ENCODE measurements around the gene CYP4F22.

The CYP4F22 gene

DNA sequence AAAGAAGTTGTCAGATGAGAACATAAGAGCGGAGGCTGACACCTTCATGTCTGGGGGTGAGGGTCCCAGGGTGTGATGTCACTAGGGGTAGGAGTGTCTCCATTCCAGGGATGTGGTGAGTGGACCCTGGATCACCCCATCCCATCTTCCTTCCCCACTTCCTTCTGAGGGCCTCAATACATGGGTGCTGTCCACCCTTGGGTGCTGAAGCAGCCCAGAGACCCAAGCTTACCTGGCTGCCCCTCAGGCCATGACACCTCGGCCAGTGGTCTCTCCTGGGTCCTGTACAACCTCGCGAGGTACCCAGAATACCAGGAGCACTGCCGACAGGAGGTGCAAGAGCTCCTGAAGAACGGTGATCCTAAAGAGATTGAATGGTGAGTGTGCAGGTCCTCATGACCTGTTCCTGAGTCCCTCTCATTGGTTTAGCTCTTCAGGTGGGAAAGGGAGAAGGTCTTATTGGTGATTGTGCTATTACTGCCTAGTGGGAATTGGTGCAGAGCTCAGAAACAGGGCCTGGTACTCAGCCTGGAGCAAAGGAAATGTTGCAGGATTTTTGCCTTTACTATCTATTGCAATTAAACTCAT is 69.0 kb downstream of the CYP4F22 start:
- no peak overlapping the region for H3K4me3 ChIP-seq (ENCODE audit: low read depth, low read length)
- TF ChIP-seq, protein P1, sequence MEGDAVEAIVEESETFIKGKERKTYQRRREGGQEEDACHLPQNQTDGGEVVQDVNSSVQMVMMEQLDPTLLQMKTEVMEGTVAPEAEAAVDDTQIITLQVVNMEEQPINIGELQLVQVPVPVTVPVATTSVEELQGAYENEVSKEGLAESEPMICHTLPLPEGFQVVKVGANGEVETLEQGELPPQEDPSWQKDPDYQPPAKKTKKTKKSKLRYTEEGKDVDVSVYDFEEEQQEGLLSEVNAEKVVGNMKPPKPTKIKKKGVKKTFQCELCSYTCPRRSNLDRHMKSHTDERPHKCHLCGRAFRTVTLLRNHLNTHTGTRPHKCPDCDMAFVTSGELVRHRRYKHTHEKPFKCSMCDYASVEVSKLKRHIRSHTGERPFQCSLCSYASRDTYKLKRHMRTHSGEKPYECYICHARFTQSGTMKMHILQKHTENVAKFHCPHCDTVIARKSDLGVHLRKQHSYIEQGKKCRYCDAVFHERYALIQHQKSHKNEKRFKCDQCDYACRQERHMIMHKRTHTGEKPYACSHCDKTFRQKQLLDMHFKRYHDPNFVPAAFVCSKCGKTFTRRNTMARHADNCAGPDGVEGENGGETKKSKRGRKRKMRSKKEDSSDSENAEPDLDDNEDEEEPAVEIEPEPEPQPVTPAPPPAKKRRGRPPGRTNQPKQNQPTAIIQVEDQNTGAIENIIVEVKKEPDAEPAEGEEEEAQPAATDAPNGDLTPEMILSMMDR (IDR thresholded peaks at IDR 0.05; ENCODE audit: low read depth, low read length), result no peak

DNA sequence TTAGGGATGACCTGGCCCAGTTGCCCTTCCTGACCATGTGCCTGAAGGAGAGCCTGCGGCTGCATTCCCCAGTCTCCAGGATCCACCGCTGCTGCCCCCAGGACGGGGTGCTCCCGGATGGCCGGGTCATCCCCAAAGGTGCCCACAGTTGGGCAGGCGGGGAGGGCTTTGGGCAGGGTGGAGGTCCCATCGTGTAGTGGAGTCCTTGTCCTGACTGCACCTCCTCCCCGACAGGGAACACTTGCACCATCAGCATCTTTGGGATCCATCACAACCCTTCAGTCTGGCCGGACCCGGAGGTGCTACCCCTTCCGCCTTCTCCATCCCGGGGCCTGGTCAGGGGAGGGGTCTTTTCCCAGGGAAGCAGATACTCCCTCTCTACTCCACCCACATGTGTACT is 75.0 kb downstream of the CYP4F22 start:
- TF ChIP-seq, protein P1 (IDR thresholded peaks at IDR 0.05; ENCODE audit: low read depth, low read length), result no peak
- no peak overlapping the region for H3K4me3 ChIP-seq (ENCODE audit: low read depth, low read length)

DNA sequence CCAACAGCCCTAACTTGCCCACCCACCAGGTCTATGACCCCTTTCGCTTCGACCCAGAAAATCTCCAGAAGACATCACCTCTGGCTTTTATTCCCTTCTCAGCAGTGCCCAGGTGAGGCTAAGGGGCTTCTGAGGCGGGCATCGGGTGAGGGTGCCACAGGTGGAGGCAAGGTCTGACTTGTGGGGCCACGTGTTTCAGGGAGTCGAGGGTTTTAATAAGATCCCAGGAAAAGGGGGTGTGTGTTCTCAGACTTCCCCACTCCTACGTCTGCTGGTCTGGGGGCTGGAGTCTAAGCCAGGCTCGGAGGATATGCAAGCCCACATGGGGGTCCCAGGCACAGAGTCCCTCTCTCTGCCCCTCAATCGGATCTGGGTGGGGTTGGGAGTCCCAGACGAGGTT is 75.8 kb downstream of the CYP4F22 start:
- H3K4me3 ChIP-seq (ENCODE audit: low read depth, low read length), result no peak overlapping the region

DNA sequence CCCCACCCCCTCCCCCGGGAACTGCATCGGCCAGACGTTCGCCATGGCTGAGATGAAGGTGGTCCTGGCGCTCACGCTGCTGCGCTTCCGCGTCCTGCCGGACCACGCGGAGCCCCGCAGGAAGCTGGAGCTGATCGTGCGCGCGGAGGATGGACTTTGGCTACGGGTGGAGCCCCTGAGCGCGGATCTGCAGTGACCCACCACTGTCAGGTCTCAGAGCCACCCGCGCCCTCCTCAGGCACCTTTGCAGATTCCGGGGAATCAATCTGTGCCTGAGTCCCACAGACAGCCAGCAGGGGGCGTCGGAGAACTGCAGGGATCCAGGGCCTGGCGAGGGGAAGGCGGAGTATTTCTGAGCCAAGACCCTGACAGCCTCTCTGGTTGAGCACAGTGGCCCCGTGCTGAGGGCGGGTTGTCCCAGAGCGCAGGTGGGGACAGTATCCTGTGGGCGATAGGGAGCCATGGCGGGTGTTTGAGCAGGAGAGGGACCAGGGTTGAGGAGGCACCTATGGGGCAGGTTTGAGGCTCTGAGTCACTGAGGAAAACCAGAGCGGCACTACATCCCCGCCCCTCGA is 76.3 kb downstream of the CYP4F22 start:
- H3K4me3 ChIP-seq (ENCODE audit: low read depth, low read length), result no peak overlapping the region
- TF ChIP-seq, protein P1 (IDR thresholded peaks at IDR 0.05; ENCODE audit: low read depth, low read length), result peak; percentile 96

More for the DNA sequence above, 75.8 kb downstream of the CYP4F22 start:
- TF ChIP-seq, protein P1 (IDR thresholded peaks at IDR 0.05; ENCODE audit: low read depth, low read length), result no peak

DNA sequence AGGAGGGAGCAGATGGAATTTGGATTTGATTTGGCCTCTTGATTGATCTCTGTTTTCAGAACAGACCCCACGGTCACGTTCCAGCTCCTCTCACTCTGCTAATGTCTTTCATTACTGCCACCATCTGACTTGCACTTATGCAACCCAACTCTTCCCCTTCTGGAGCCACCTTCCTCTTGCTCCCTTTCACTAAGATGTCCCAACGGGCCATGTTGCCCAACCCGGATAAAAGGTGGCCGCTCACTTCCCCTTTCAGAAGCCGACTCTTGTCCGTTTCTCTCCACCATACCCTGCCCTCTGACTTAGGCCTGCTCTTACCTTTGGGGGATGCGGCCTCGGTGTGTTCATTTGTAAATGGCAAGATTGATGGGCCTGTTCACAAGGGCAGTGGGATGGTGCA is 79.3 kb downstream of the CYP4F22 start:
- TF ChIP-seq, protein P1 (IDR thresholded peaks at IDR 0.05; ENCODE audit: low read depth, low read length), result no peak
- no peak overlapping the region for H3K4me3 ChIP-seq (ENCODE audit: low read depth, low read length)

DNA sequence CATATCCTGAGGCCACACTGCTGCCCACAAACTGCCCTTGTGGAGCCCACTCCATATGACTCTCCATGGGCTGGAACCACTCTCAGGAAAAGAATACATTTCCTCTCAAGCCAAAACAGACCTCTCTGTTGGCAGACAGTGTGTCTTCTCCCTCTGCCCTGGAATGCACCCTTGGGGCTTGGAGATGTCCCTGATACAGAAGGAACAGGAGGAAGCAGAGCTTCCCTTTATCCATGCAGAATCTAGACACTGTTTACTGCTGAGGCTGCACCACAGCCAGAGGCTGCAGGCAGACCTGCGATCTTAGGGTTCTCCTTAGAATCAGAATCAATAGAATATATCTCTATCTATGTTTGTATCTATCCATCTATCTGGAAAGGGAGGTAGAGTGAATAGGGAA is 79.9 kb downstream of the CYP4F22 start:
- TF ChIP-seq, protein P1 (IDR thresholded peaks at IDR 0.05; ENCODE audit: low read depth, low read length), result no peak
- H3K4me3 ChIP-seq (ENCODE audit: low read depth, low read length), result no peak overlapping the region

DNA sequence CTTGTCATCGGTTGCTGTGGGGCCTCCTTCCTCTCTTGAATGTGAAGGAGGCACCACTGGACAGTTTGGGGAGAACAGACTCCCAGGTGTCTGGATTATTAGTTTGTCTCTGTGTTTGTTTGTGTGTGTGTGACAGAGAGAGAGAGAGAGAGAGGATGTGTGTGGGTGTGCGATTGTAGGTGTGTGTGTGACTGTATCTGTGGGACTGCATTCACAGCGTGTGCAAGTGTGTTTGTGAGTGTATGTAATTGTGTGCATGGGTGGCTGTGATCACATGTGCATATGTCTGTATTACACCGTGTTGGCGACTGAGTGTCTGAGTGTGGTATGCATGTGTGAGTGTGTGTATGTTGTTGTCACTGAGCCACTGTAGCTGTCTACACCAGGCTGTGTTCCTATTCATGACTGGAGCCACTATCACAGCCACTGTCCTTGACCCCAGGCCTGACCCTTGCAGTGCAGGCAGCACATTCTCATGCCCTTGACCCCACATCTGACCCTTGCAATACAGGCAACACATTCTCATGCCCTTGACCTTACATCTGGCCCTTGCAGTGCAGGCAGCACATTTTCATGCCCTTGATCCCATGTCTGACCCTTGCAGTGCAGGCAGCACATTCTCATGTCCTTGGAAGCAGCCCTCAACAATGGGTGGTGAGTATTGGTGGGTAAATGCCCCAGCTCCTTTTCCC is 81.6 kb downstream of the CYP4F22 start:
- TF ChIP-seq, protein P1 (IDR thresholded peaks at IDR 0.05; ENCODE audit: low read depth, low read length), result no peak
- H3K4me3 ChIP-seq (ENCODE audit: low read depth, low read length), result no peak overlapping the region

Data from WI38 (cell line).